ENCODE results near the gene SERBP1. TPM values are rescaled to one million over a fixed set of nuclear protein-coding genes. Genes with fewer than 3 reads are reported as not detected.

SERBP1 gene
- total RNA-seq, 2 donors from 2014 or later: 103 to 122 TPM

GRCh38 chr1:67376381-67376780 lies 53.8 kb downstream of the SERBP1 start:
- no peak for ATAC-seq
- intact Hi-C loops (cut with DNase I): no loop called here
- DNase-seq: no peak

- ATAC-seq (no peak), DNase-seq (no peak)
- intact Hi-C loops (cut with DNase I): no loop called here
Measured at GRCh38 chr1:67372898-67373297, 57.3 kb downstream of the SERBP1 start.

- DNase-seq: no peak
- no peak for ATAC-seq
- intact Hi-C loops (cut with DNase I): no loop called here
Measured at GRCh38 chr1:67372136-67372535, 58.1 kb downstream of the SERBP1 start.

- ATAC-seq (no peak), DNase-seq (no peak)
- intact Hi-C loops (cut with DNase I): no loop called here
Measured at GRCh38 chr1:67371681-67372080, 58.5 kb downstream of the SERBP1 start.

- DNase-seq: no peak
Measured at GRCh38 chr1:67371043-67371442, 59.2 kb downstream of the SERBP1 start.

GRCh38 chr1:67368046-67368514 lies 62.1 kb downstream of the SERBP1 start:
- intact Hi-C loops (cut with DNase I): no loop called here
- no peak for ATAC-seq

More at GRCh38 chr1:67371043-67371442, 59.2 kb downstream of the SERBP1 start:
- ATAC-seq: no peak
- intact Hi-C loops (cut with DNase I): no loop called here

GRCh38 chr1:67367370-67368045 lies 62.7 kb downstream of the SERBP1 start:
- ATAC-seq: peak in 1 of 2 donors; percentile 37
- intact Hi-C loops (cut with DNase I): no loop called here
- peak; percentile 53 for DNase-seq

More at GRCh38 chr1:67368046-67368514, 62.1 kb downstream of the SERBP1 start:
- no peak for DNase-seq

- ATAC-seq: no peak
Measured at GRCh38 chr1:67361641-67362040, 68.6 kb downstream of the SERBP1 start.

GRCh38 chr1:67359592-67359991 lies 70.6 kb downstream of the SERBP1 start:
- DNase-seq: no peak
- intact Hi-C loops (cut with DNase I): no loop called here

More at GRCh38 chr1:67361641-67362040, 68.6 kb downstream of the SERBP1 start:
- no peak for DNase-seq
- intact Hi-C loops (cut with DNase I): no loop called here

More at GRCh38 chr1:67359592-67359991, 70.6 kb downstream of the SERBP1 start:
- ATAC-seq: no peak

Other genes with a start within 250 kb of the SERBP1 start
- 1 to 10 TPM in 1 of 2 donors, under 1 TPM in 1; 0.63 to 2.9 TPM for gene IL12RB2, start 122.5 kb downstream of the SERBP1 start, total RNA-seq